ENCODE measurements around the gene TGFBR3. TPM values are rescaled to one million over a fixed set of nuclear protein-coding genes. Genes with fewer than 3 reads are reported as not detected.

The TGFBR3 gene
- total and polyA plus RNA-seq, 2 of the 13 experiments (the other 11 are each of a cell fraction or from before 2014, with no cell fraction given), result 76.5 to 195 TPM

DNA sequence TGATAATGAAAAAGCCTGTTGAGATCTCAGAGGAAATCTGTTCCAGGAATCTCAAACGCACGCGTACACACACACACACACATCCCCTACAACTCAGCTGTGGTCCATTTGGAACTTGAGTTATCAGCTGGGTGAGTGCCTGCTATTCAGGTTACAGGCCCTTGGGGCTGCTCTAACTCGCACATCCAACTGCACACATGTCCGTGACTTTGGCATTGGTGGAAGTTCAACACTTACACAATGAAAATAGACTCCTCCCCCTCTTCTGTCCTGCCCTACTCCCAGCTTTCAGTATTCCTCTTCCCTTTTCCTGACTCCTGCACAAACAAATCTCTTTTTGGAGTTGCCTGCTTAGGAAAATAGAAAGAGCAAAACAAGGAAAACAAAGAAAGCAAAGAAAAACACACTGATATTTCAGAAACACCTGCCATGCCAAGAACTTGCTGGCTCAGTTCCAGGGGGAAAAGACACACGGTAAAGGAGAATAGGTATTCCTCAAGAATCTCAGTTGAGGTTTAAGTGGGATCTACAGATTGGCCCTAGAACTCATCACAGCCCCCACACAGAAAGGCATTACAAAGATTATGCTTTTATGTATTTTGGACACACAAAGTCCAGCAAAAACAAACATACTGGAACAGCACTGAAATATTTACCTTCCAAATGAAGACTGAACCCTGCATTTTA is 140.9 kb downstream of the TGFBR3 start (continued):
- TF ChIP-seq ZNF33A (CRISPR knock-in tag; IDR thresholded peaks at IDR 0.05; ENCODE audit: borderline replicate concordance) (no peak), TBX2 (CRISPR knock-in tag; IDR thresholded peaks at IDR 0.05; ENCODE audit: borderline replicate concordance) (peak; percentile 56), HNRNPL (IDR thresholded peaks at IDR 0.05; ENCODE audit: low read depth, low read length) (no peak), CENPBD1 (CRISPR knock-in tag; IDR thresholded peaks at IDR 0.05; ENCODE audit: borderline replicate concordance, low read depth) (no peak), BRD4 (CRISPR knock-in tag; IDR thresholded peaks at IDR 0.05) (no peak), SMARCC2 (IDR thresholded peaks at IDR 0.05) (no peak), ZNF468 (CRISPR knock-in tag; IDR thresholded peaks at IDR 0.05) (no peak), JUNB (CRISPR knock-in tag; IDR thresholded peaks at IDR 0.05; ENCODE audit: borderline replicate concordance) (no peak), DMAP1 (CRISPR knock-in tag; IDR thresholded peaks at IDR 0.05) (0 out of 2 replicates have a peak, but pooled peaks have one; percentile 23), ZBTB42 (CRISPR knock-in tag; IDR thresholded peaks at IDR 0.05) (no peak), YEATS2 (CRISPR knock-in tag; IDR thresholded peaks at IDR 0.05; ENCODE audit: borderline replicate concordance) (no peak), THRA (CRISPR knock-in tag; IDR thresholded peaks at IDR 0.05; ENCODE audit: borderline replicate concordance) (no peak), ELK4 (CRISPR knock-in tag; IDR thresholded peaks at IDR 0.05; ENCODE audit: borderline replicate concordance) (no peak), ZNF121 (CRISPR knock-in tag; IDR thresholded peaks at IDR 0.05) (no peak), ZNF337 (CRISPR knock-in tag; IDR thresholded peaks at IDR 0.05; ENCODE audit: borderline replicate concordance, low read depth) (no peak), ZNF20 (CRISPR knock-in tag; IDR thresholded peaks at IDR 0.05) (no peak)
- TF ChIP-seq, protein P1, sequence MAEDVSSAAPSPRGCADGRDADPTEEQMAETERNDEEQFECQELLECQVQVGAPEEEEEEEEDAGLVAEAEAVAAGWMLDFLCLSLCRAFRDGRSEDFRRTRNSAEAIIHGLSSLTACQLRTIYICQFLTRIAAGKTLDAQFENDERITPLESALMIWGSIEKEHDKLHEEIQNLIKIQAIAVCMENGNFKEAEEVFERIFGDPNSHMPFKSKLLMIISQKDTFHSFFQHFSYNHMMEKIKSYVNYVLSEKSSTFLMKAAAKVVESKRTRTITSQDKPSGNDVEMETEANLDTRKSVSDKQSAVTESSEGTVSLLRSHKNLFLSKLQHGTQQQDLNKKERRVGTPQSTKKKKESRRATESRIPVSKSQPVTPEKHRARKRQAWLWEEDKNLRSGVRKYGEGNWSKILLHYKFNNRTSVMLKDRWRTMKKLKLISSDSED (CRISPR knock-in tag; IDR thresholded peaks at IDR 0.05), result no peak
- TF ChIP-seq, protein P2, sequence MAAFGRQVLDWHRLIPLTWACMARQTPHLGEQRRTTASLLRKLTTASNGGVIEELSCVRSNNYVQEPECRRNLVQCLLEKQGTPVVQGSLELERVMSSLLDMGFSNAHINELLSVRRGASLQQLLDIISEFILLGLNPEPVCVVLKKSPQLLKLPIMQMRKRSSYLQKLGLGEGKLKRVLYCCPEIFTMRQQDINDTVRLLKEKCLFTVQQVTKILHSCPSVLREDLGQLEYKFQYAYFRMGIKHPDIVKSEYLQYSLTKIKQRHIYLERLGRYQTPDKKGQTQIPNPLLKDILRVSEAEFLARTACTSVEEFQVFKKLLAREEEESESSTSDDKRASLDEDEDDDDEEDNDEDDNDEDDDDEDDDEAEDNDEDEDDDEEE (CRISPR knock-in tag; IDR thresholded peaks at IDR 0.05), result no peak
- TF ChIP-seq, protein P3, sequence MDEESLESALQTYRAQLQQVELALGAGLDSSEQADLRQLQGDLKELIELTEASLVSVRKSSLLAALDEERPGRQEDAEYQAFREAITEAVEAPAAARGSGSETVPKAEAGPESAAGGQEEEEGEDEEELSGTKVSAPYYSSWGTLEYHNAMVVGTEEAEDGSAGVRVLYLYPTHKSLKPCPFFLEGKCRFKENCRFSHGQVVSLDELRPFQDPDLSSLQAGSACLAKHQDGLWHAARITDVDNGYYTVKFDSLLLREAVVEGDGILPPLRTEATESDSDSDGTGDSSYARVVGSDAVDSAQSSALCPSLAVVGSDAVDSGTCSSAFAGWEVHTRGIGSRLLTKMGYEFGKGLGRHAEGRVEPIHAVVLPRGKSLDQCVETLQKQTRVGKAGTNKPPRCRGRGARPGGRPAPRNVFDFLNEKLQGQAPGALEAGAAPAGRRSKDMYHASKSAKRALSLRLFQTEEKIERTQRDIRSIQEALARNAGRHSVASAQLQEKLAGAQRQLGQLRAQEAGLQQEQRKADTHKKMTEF (CRISPR knock-in tag; IDR thresholded peaks at IDR 0.05), result no peak
- TF ChIP-seq, protein P4, sequence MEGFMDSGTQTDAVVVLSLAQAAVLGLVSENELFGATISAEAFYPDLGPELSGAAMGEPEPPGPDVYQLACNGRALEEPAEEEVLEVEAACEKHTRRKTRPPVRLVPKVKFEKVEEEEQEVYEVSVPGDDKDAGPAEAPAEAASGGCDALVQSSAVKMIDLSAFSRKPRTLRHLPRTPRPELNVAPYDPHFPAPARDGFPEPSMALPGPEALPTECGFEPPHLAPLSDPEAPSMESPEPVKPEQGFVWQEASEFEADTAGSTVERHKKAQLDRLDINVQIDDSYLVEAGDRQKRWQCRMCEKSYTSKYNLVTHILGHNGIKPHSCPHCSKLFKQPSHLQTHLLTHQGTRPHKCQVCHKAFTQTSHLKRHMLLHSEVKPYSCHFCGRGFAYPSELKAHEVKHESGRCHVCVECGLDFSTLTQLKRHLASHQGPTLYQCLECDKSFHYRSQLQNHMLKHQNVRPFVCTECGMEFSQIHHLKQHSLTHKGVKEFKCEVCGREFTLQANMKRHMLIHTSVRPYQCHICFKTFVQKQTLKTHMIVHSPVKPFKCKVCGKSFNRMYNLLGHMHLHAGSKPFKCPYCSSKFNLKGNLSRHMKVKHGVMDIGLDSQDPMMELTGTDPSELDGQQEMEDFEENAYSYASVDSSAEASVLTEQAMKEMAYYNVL (CRISPR knock-in tag; IDR thresholded peaks at IDR 0.05; ENCODE audit: borderline replicate concordance), result peak; percentile 68; the same call in 1 of the 2 replicates
